Neural progenitor cell (in vitro differentiated cells): Measurements from ENCODE around the gene LIMS3. TPM values are rescaled to one million over a fixed set of nuclear protein-coding genes. Genes with fewer than 3 reads are reported as not detected.
"Not testable (repeated sequence)": the region's sequence is repeated elsewhere in the genome, so short reads cannot be mapped to it uniquely, and the experiment has no call there.

Experiments
- DNase-seq: peaks from one replicate; pipeline ENCODE4 v3.0.0-alpha.2; 2016; ENCODE audit warnings: low spot score
- H2AFZ ChIP-seq: fragments of 200-600 bp; sonication (generic); replicated peaks from 2 replicates; pipeline ENCODE4 v1.6.1; 2016; ENCODE audit warnings: antibody characterized with exemption
- H3F3A ChIP-seq: fragments of 200-600 bp; sonication (generic); 2 replicates; pipeline ENCODE4 v1.6.1; 2016; ENCODE audit warnings: antibody characterized with exemption, low read depth
- H3K27ac ChIP-seq: fragments of 200-600 bp; sonication (generic); 2 replicates; pipeline ENCODE4 v1.5.1; 2016; ENCODE audit warnings: mild to moderate bottlenecking
- H3K27me3 ChIP-seq: fragments of 200-600 bp; sonication (generic); 2 replicates; pipeline ENCODE4 v1.6.1; 2016; ENCODE audit warnings: mild to moderate bottlenecking, moderate library complexity
- H3K36me3 ChIP-seq: fragments of 200-600 bp; sonication (generic); 2 replicates; pipeline ENCODE4 v1.5.1; 2016
- H3K4me1 ChIP-seq: fragments of 200-600 bp; sonication (generic); 2 replicates; pipeline ENCODE4 v1.6.1; 2016; ENCODE audit warnings: mixed run types
- H3K4me2 ChIP-seq: fragments of 200-600 bp; sonication (generic); 2 replicates; pipeline ENCODE4 v1.6.1; 2016
- H3K4me3 ChIP-seq: fragments of 200-600 bp; sonication (generic); 2 replicates; pipeline ENCODE4 v1.5.1; 2016
- H3K79me2 ChIP-seq: fragments of 200-600 bp; sonication (generic); 2 replicates; pipeline ENCODE4 v1.6.1; 2016; ENCODE audit warnings: low read depth
- H3K9ac ChIP-seq: fragments of 200-600 bp; sonication (generic); 2 replicates; pipeline ENCODE4 v1.6.1; 2016
- H3K9me3 ChIP-seq: fragments of 200-600 bp; sonication (generic); 2 replicates; pipeline ENCODE4 v1.5.1; 2016; ENCODE audit warnings: low read depth
- H4K20me1 ChIP-seq: fragments of 200-600 bp; sonication (generic); 2 replicates; pipeline ENCODE4 v1.6.1; 2016; ENCODE audit warnings: low read depth
- H3K27ac Mint-ChIP-seq: 3 replicates; pipeline ENCODE4 v1.8.0; 2021; ENCODE audit warnings: mixed read lengths
- H3K27me3 Mint-ChIP-seq: 2 replicates; pipeline ENCODE4 v1.8.0; 2022; ENCODE audit warnings: low read depth, mild to moderate bottlenecking, inconsistent platforms, moderate library complexity, mixed read lengths; ENCODE audit not compliant: insufficient read depth
- H3K36me3 Mint-ChIP-seq: 3 replicates; pipeline ENCODE4 v1.8.0; 2021; ENCODE audit warnings: mixed read lengths
- H3K4me1 Mint-ChIP-seq: 3 replicates; pipeline ENCODE4 v1.8.0; 2021; ENCODE audit warnings: mixed read lengths
- H3K4me3 Mint-ChIP-seq: 3 replicates; pipeline ENCODE4 v1.8.0; 2021; ENCODE audit warnings: mild to moderate bottlenecking, moderate library complexity, mixed read lengths
- H3K9me3 Mint-ChIP-seq: 3 replicates; pipeline ENCODE4 v1.8.0; 2020; ENCODE audit warnings: mixed read lengths
- total RNA-seq: library from RNA; depleted of rRNA; stranded (reverse); fragments of >200 nt; gene quantifications from 2 replicates; pipeline ENCODE4 v1.2.3, GENCODE V29; 2015; ENCODE audit warnings: low replicate concordance

Gene LIMS3
- total RNA-seq, 1 donor from 2014 or later: not detected

DNA sequence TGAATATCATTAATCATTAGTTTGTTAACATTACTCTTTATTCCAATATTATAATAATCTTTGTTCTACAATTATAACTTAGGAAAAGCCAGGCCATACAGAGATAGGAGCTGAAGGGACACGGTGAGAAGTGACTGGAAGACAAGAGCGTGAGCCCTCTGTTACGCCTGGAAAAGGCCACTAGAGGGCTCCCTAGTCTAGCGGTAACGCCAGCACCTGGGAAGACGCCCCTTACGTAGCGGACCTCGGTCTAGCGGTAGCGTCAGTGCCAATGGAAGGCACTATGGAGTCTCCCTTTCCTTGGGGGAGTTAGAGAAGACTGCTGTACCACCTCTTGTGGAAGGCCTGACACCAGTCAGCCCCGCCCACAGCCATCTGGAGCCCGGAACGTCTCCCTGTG, 71.4 kb downstream of the LIMS3 start:
- not testable (repeated sequence) for H3K4me3 ChIP-seq, H2AFZ ChIP-seq, H3K4me1 Mint-ChIP-seq, DNase-seq, H3K27ac ChIP-seq, H3K4me2 ChIP-seq, H3K36me3 Mint-ChIP-seq, H3K36me3 ChIP-seq, H3K27me3 ChIP-seq, H3K27ac Mint-ChIP-seq, H3F3A ChIP-seq, H3K9ac ChIP-seq, H3K9me3 ChIP-seq, H3K9me3 Mint-ChIP-seq, H3K79me2 ChIP-seq, H3K27me3 Mint-ChIP-seq, H4K20me1 ChIP-seq, H3K4me3 Mint-ChIP-seq, H3K4me1 ChIP-seq

DNA sequence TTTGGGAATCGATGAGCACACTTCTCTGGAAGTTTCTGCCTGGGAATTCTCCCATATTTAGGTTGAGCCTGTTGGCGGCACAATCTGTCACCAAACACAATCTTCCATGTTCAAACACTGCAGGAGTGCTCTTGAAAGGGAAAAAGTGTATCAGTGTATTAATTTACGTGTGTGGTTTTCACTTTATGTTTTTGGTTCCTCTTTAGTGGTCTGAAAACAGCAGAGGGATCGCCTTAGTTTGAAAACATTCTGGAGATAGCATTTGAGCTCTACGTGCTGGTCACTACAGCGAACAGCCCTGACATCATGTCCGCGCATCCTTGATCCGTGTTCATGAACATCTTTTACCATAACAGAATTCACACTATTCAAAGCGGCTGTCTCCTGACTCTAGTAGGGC, 73.2 kb downstream of the LIMS3 start:
- H3K36me3 Mint-ChIP-seq, H3K4me1 ChIP-seq, H3K4me3 Mint-ChIP-seq, H3K27ac ChIP-seq, H3K79me2 ChIP-seq, H3K4me1 Mint-ChIP-seq, H3K27me3 ChIP-seq, H4K20me1 ChIP-seq, H3K9me3 ChIP-seq, H3K27ac Mint-ChIP-seq, DNase-seq, H3K9ac ChIP-seq, H3K36me3 ChIP-seq, H3K4me2 ChIP-seq, H3F3A ChIP-seq, H3K4me3 ChIP-seq, H2AFZ ChIP-seq, H3K9me3 Mint-ChIP-seq, H3K27me3 Mint-ChIP-seq: not testable (repeated sequence)

Other genes starting within 250 kb of the LIMS3 start
- gene RGPD5, start 104.4 kb upstream of the LIMS3 start, total RNA-seq: 34.0 and 34.5 TPM in 2 replicates
- 1.1 and 1.4 TPM in 2 replicates for gene MALL, start 217.1 kb downstream of the LIMS3 start, total RNA-seq